ENCODE measurements around the gene NCAN.

Gene NCAN

GRCh38 chr19:19262190-19263057 lies 50.7 kb downstream of the NCAN start:
- DNase-seq: no peak

GRCh38 chr19:19263886-19264487 lies 52.2 kb downstream of the NCAN start:
- no peak for DNase-seq

GRCh38 chr19:19267305-19267704 lies 55.5 kb downstream of the NCAN start:
- DNase-seq: no peak

GRCh38 chr19:19268453-19269385 lies 57.0 kb downstream of the NCAN start:
- no peak for DNase-seq

GRCh38 chr19:19269952-19270694 lies 58.4 kb downstream of the NCAN start:
- DNase-seq: no peak

- DNase-seq: no peak
Measured at GRCh38 chr19:19270749-19271571, 59.2 kb downstream of the NCAN start.

GRCh38 chr19:19271828-19272599 lies 60.3 kb downstream of the NCAN start:
- DNase-seq: no peak

GRCh38 chr19:19274146-19274545 lies 62.4 kb downstream of the NCAN start:
- no peak for DNase-seq

GRCh38 chr19:19274716-19275565 lies 63.2 kb downstream of the NCAN start:
- no peak for DNase-seq

- DNase-seq: no peak
Measured at GRCh38 chr19:19276386-19276785, 64.6 kb downstream of the NCAN start.

GRCh38 chr19:19276851-19277250 lies 65.1 kb downstream of the NCAN start:
- no peak for DNase-seq

- DNase-seq: no peak
Measured at GRCh38 chr19:19278315-19278714, 66.6 kb downstream of the NCAN start.

- no peak for DNase-seq
Measured at GRCh38 chr19:19279062-19279612, 67.4 kb downstream of the NCAN start.

GRCh38 chr19:19279853-19280252 lies 68.1 kb downstream of the NCAN start:
- DNase-seq: no peak

- no peak for DNase-seq
Measured at GRCh38 chr19:19280561-19280960, 68.8 kb downstream of the NCAN start.

- DNase-seq: no peak
Measured at GRCh38 chr19:19285686-19286085, 73.9 kb downstream of the NCAN start.

GRCh38 chr19:19292607-19293006 lies 80.8 kb downstream of the NCAN start:
- no peak for DNase-seq

- no peak for DNase-seq
Measured at GRCh38 chr19:19294914-19295313, 83.2 kb downstream of the NCAN start.

GRCh38 chr19:19296953-19297689 lies 85.4 kb downstream of the NCAN start:
- DNase-seq: no peak
